ENCODE data around the gene BRF1. TPM values are rescaled to one million over a fixed set of nuclear protein-coding genes. Genes with fewer than 3 reads are reported as not detected.

BRF1 gene
- total RNA-seq, 2 donors from 2014 or later: 16.2 to 17.2 TPM

- no peak for TF ChIP-seq CTCF (IDR thresholded peaks at IDR 0.05)
- no peak for DNase-seq (ENCODE audit: low spot score)
- Histone ChIP-seq H3K4me1 (peaks cover 0 to 17% of the 10 kb centered on the region in 2 donors), H3K27ac (no peak overlapping the region), H3K9me3 (no peaks in the 10 kb centered on the region), H3K4me3 (no peak overlapping the region), H3K27me3 (no peaks in the 10 kb centered on the region), H3K36me3 (no peaks in the 10 kb centered on the region)
These were observed 139.5 kb downstream of the BRF1 start for GRCh38 chr14:105161309-105161708.

GRCh38 chr14:105160776-105161175 is 140.0 kb downstream of the BRF1 start:
- no peaks in the 10 kb centered on the region for H3K9me3 ChIP-seq
- no peak for DNase-seq (ENCODE audit: low spot score)
- no peak overlapping the region for H3K27ac ChIP-seq
- peaks cover 2% of the 10 kb centered on the region for H3K36me3 ChIP-seq
- H3K27me3 ChIP-seq: no peaks in the 10 kb centered on the region
- no peak for TF ChIP-seq CTCF (IDR thresholded peaks at IDR 0.05)
- H3K4me1 ChIP-seq: peaks cover 0 to 11% of the 10 kb centered on the region in 2 donors
- no peak overlapping the region for H3K4me3 ChIP-seq

GRCh38 chr14:105159344-105159743 is 141.5 kb downstream of the BRF1 start:
- TF ChIP-seq CTCF (IDR thresholded peaks at IDR 0.05): no peak
- H3K36me3 ChIP-seq: peaks cover 9% of the 10 kb centered on the region
- H3K4me3 ChIP-seq: no peak overlapping the region
- H3K9me3 ChIP-seq: no peaks in the 10 kb centered on the region
- H3K4me1 ChIP-seq: peaks cover 0 to 19% of the 10 kb centered on the region in 2 donors
- H3K27me3 ChIP-seq: no peaks in the 10 kb centered on the region
- no peak for DNase-seq (ENCODE audit: low spot score)
- no peak overlapping the region for H3K27ac ChIP-seq

Other genes with a start within 250 kb of the BRF1 start
- gene GPR132, start 235.6 kb downstream of the BRF1 start, total RNA-seq: 1 to 10 TPM in 1 of 2 donors, under 1 TPM in 1; 0.67 to 1.2 TPM
- 10 to 100 TPM; 14.5 to 17.3 TPM for gene JAG2, start 132.2 kb downstream of the BRF1 start, total RNA-seq
- 10 to 100 TPM; 17.1 to 18.9 TPM for gene NUDT14, start 119.7 kb downstream of the BRF1 start, total RNA-seq
- gene BTBD6, start 52.5 kb downstream of the BRF1 start, total RNA-seq: 10 to 100 TPM; 26.9 to 34.9 TPM
- gene PACS2, start 13.7 kb upstream of the BRF1 start, total RNA-seq: 10 to 100 TPM; 55.0 to 59.7 TPM
- under 1 TPM in 1 of 2 donors, not detected in 1; 0.16 TPM for gene TEX22, start 97.5 kb upstream of the BRF1 start, total RNA-seq
- 10 to 100 TPM; 51.9 to 61.7 TPM for gene MTA1, start 118.8 kb upstream of the BRF1 start, total RNA-seq
- gene CRIP2, start 173.8 kb upstream of the BRF1 start, total RNA-seq: 1,000 to 10,000 TPM in 1 of 2 donors, 100 to 1,000 TPM in 1; 831 to 1,272 TPM
- 10 to 100 TPM; 42.9 to 79.2 TPM for gene CRIP1, start 185.9 kb upstream of the BRF1 start, total RNA-seq
- 1 to 10 TPM; 3.5 to 3.9 TPM for gene TEDC1, start 190.2 kb upstream of the BRF1 start, total RNA-seq
- gene TMEM121, start 225.6 kb upstream of the BRF1 start, total RNA-seq: 1 to 10 TPM; 3.4 to 5.8 TPM

Data from right atrium auricular region (tissue), 2 donors.